Endothelial cell of umbilical vein (primary cell): ENCODE measurements around the gene CYB5R4. TPM values are rescaled to one million over a fixed set of nuclear protein-coding genes. Genes with fewer than 3 reads are reported as not detected.

Source experiments
- BruUV-seq: library from RNA; stranded (reverse); fragments of 400-500 nt; replicated peaks from 2 replicates; lab custom pipeline; 2021; lab: Mats Ljungman, UMichigan
- CTCF ChIA-PET: fragments of 300-600, 350-600 bp; sonication (Branson Sonifier 250); formaldehyde crosslinking; loops from one replicate; lab custom pipeline; 2021; ENCODE audit warnings: antibody characterized with exemption, inconsistent platforms; lab: Charles Lee
- POLR2A ChIA-PET: fragments of 300-600, 350-600 bp; sonication (Branson Sonifier 250); formaldehyde crosslinking; loops from one replicate; lab custom pipeline; 2021; ENCODE audit warnings: antibody characterized with exemption, inconsistent platforms; lab: Charles Lee
- DNase-seq: peaks from one replicate; pipeline ENCODE4 v3.0.0-alpha.2; 2011; ENCODE audit warnings: low read depth, low spot score
- FAIRE-seq: peaks from 2 replicates; lab custom pipeline; 2011; peaks lifted over from hg19 to GRCh38; lab: Jason Lieb, UNC
- H2AFZ ChIP-seq: 2 replicates; pipeline ENCODE4 v1.6.0; 2012; ENCODE audit warnings: low read depth, low read length, control low read depth, inconsistent platforms
- H3K27ac ChIP-seq: 2 replicates; pipeline ENCODE4 v1.5.1; 2011; ENCODE audit warnings: low read depth, mild to moderate bottlenecking, control low read depth, low read length, moderate library complexity; ENCODE audit not compliant: insufficient read depth
- H3K27me3 ChIP-seq, 2 experiments: 2 replicates each; pipeline versions ENCODE4 v1.6.0 to v1.6.1; 2011; ENCODE audit warnings: low read length in 2 of 2, mixed read lengths in 1 of 2; ENCODE audit not compliant: control insufficient read depth in 2 of 2, insufficient read depth in 2 of 2
- H3K36me3 ChIP-seq, 2 experiments: 2 replicates in 1 of 2; 3 replicates in 1 of 2; pipeline ENCODE4 v1.5.1; 2011; ENCODE audit warnings: low read length in 2 of 2, mild to moderate bottlenecking in 1 of 2, moderate library complexity in 1 of 2; ENCODE audit not compliant: control insufficient read depth in 2 of 2, insufficient read depth in 2 of 2; ENCODE audit errors: extremely low read depth in 1 of 2
- H3K4me1 ChIP-seq: 3 replicates; pipeline ENCODE4 v1.5.1; 2011; ENCODE audit warnings: mild to moderate bottlenecking, low read length; ENCODE audit not compliant: control insufficient read depth, insufficient read depth; ENCODE audit errors: extremely low read depth
- H3K4me2 ChIP-seq: 2 replicates; pipeline ENCODE4 v1.6.1; 2011; ENCODE audit warnings: low read length, control low read depth, mixed read lengths; ENCODE audit not compliant: insufficient read depth
- H3K4me3 ChIP-seq, 3 experiments: fragments of 200-600 bp in 1 of 3; sonication (generic), shearing (Covaris generic) in 1 of 3; replicated peaks in 1 of 3; 2 replicates each; pipeline ENCODE4 v1.5.1; 2011 to 2016; ENCODE audit warnings: control low read depth in 3 of 3, low read length in 3 of 3, mild to moderate bottlenecking in 2 of 3, inconsistent platforms in 1 of 3, low read depth in 1 of 3, moderate library complexity in 1 of 3; ENCODE audit not compliant: insufficient read depth in 1 of 3
- H3K79me2 ChIP-seq: 2 replicates; pipeline ENCODE4 v1.6.0; 2012; ENCODE audit warnings: low read length, inconsistent platforms; ENCODE audit not compliant: control insufficient read depth, insufficient read depth
- H3K9ac ChIP-seq: replicated peaks from 2 replicates; pipeline ENCODE3; 2011; ENCODE audit warnings: low read length, control low read depth; ENCODE audit not compliant: insufficient read depth; ENCODE audit errors: extremely low read depth
- H3K9me1 ChIP-seq: replicated peaks from 3 replicates; pipeline ENCODE4 v1.6.0; 2011; ENCODE audit warnings: mild to moderate bottlenecking, low read length; ENCODE audit not compliant: control insufficient read depth, insufficient read depth; ENCODE audit errors: extremely low read depth
- H3K9me3 ChIP-seq: replicated peaks from 2 replicates; pipeline ENCODE4 v1.5.1; 2012; ENCODE audit warnings: low read length, inconsistent platforms; ENCODE audit not compliant: control insufficient read depth, insufficient read depth
- H4K20me1 ChIP-seq: replicated peaks from 2 replicates; pipeline ENCODE3; 2011; ENCODE audit warnings: mild to moderate bottlenecking, low read length; ENCODE audit not compliant: control insufficient read depth, insufficient read depth; ENCODE audit errors: extremely low read depth
- EZH2 ChIP-seq: IDR thresholded peaks from 2 replicates; pipeline ENCODE4 v1.6.1; 2012; ENCODE audit warnings: borderline replicate concordance, low read depth, mild to moderate bottlenecking, moderate library complexity, low read length, inconsistent platforms; ENCODE audit not compliant: severe bottlenecking
- FOS ChIP-seq: IDR thresholded peaks from 2 replicates; pipeline ENCODE4 v1.6.1; 2011; ENCODE audit warnings: mild to moderate bottlenecking, low read length, moderate library complexity, borderline replicate concordance; ENCODE audit not compliant: insufficient read depth
- GATA2 ChIP-seq: IDR thresholded peaks from 2 replicates; pipeline ENCODE4 v1.7.0; 2011; ENCODE audit warnings: low read depth, mild to moderate bottlenecking, moderate library complexity, mixed read lengths, low read length; ENCODE audit not compliant: insufficient read length, insufficient read depth
- JUN ChIP-seq: IDR thresholded peaks from 2 replicates; pipeline ENCODE4 v1.6.1; 2011; ENCODE audit warnings: borderline replicate concordance, low read depth; ENCODE audit not compliant: insufficient read length, insufficient read depth
- MYC ChIP-seq: IDR thresholded peaks from one replicate; pipeline ENCODE4 v1.6.1; 2011; ENCODE audit warnings: mild to moderate bottlenecking, low read depth, low read length
- POLR2A ChIP-seq: IDR thresholded peaks from 2 replicates; pipeline ENCODE4 v1.6.1; 2012; ENCODE audit warnings: low read depth, mild to moderate bottlenecking, control low read depth, low read length
- POLR2AphosphoS5 ChIP-seq: IDR thresholded peaks from 2 replicates; pipeline ENCODE4 v1.6.1; 2012; ENCODE audit warnings: low read depth, mild to moderate bottlenecking, control low read depth, low read length, moderate library complexity; ENCODE audit not compliant: insufficient read depth
- dilution Hi-C: fragments of 300-500 bp; cut with MboI; formaldehyde crosslinking; loops from one replicate; pipeline ENCODE4 v1.15.0; 2019; ENCODE audit warnings: low sequenced_read_pairs; ENCODE audit not compliant: extremely low pct_ligation_motif_present
- intact Hi-C: fragments of 100-400 bp; cut with micrococcal nuclease; formaldehyde crosslinking; loops from one replicate; pipeline ENCODE4 v1.10.0; 2022
- polyA plus RNA-seq, 4 experiments: library from polyadenylated mRNA; depleted of rRNA in 3 of 4; stranded (reverse) in 3 of 4; unstranded in 1 of 4; fragments of >200 nt; gene quantifications; 2 replicates each; pipeline versions ENCODE4 v1.2.1 to v1.2.3, GENCODE V29; 2011 to 2012; ENCODE audit warnings: missing spikeins in 1 of 4
- total RNA-seq: library from RNA; stranded (reverse); gene quantifications from 2 replicates; pipeline ENCODE4 v1.2.3, GENCODE V29; 2021
- TF ChIP-seq, protein P1 (sequence below): IDR thresholded peaks from 2 replicates; pipeline ENCODE4 v1.6.1; 2011; ENCODE audit not compliant: insufficient read depth, insufficient read length
- TF ChIP-seq, protein P2 (sequence below), 2 donors: IDR thresholded peaks; 1 replicate in 1 of 2; 2 replicates in 1 of 2; pipeline ENCODE4 v1.5.1; 2011; ENCODE audit warnings: low read length in 2 of 2, mild to moderate bottlenecking in 2 of 2, moderate library complexity in 2 of 2, control low read depth in 1 of 2, inconsistent platforms in 1 of 2, low read depth in 1 of 2; ENCODE audit not compliant: insufficient read depth in 1 of 2; ENCODE audit errors: extremely low read depth in 1 of 2

Gene CYB5R4
- total and polyA plus RNA-seq, 2 donors (not counting 3 experiments of a cell fraction or from before 2014, with no cell fraction given) = 3.1 to 13.4 TPM

DNA sequence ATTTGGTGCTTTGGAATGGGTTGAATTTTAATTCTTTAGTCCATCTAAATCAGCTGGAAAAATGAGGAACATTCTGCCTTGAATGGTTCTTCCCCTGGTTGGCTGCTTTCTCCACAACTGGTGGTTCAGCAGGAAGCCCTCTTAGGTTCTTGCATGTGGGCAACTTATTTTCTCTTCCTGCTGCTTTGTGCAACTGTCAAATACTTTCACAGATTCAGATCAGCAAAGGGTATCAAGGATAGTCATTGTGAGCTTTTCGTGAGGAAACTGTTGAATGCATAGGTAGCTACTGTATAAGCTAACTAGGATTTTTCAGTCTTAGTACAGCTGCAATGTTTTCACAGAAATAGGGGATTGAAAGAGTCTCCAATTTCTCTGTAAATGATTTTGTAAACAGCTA, 101.2 kb downstream of the CYB5R4 start:
- dilution Hi-C loops (no loop called here), intact Hi-C loops (no loop called here)
- Histone ChIP-seq H3K36me3 (no peaks in the 10 kb centered on the region), H3K9me3 (no peaks in the 10 kb centered on the region), H3K27ac (no peak overlapping the region), H4K20me1 (no peaks in the 10 kb centered on the region), H3K4me2 (no peak overlapping the region), H3K27me3 (no peaks in the 10 kb centered on the region), H3K4me3 (no peak overlapping the region), H3K9ac (no peak overlapping the region), H3K79me2 (no peaks in the 10 kb centered on the region), H3K4me1 (no peaks in the 10 kb centered on the region), H3K9me1 (no peaks in the 10 kb centered on the region), H2AFZ (no peak overlapping the region)
- FAIRE-seq (no peak), DNase-seq (no peak)
- TF ChIP-seq POLR2AphosphoS5 (no peak), MYC (no peak), EZH2 (no peak), POLR2A (no peak), FOS (no peak), JUN (no peak), GATA2 (no peak)
- TF ChIP-seq, protein P1, sequence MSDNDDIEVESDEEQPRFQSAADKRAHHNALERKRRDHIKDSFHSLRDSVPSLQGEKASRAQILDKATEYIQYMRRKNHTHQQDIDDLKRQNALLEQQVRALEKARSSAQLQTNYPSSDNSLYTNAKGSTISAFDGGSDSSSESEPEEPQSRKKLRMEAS = no peak
- TF ChIP-seq, protein P2, sequence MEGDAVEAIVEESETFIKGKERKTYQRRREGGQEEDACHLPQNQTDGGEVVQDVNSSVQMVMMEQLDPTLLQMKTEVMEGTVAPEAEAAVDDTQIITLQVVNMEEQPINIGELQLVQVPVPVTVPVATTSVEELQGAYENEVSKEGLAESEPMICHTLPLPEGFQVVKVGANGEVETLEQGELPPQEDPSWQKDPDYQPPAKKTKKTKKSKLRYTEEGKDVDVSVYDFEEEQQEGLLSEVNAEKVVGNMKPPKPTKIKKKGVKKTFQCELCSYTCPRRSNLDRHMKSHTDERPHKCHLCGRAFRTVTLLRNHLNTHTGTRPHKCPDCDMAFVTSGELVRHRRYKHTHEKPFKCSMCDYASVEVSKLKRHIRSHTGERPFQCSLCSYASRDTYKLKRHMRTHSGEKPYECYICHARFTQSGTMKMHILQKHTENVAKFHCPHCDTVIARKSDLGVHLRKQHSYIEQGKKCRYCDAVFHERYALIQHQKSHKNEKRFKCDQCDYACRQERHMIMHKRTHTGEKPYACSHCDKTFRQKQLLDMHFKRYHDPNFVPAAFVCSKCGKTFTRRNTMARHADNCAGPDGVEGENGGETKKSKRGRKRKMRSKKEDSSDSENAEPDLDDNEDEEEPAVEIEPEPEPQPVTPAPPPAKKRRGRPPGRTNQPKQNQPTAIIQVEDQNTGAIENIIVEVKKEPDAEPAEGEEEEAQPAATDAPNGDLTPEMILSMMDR (IDR thresholded peaks at IDR 0.05; ENCODE audit: extremely low read depth in 1 of 2, insufficient read depth in 1 of 2, low read depth in 1 of 2, low read length in 2 of 2) = no peak
- CTCF ChIA-PET = interaction anchor here (0.7 kb wide), 1 partner anchor 16 kb away, joined by 3 read pairs; no protein-coding TSS in a partner anchor
- BruUV-seq = no TSS peak
- POLR2A ChIA-PET = no interaction called here
